GM06990 (cell line): Measurements from ENCODE around the gene CNOT4.

Source experiments
- DNase-seq: peaks from one replicate; pipeline ENCODE4 v3.0.0-alpha.2; 2011; ENCODE audit not compliant: insufficient read length; ENCODE audit errors: extremely low read depth
- H3K27me3 ChIP-seq: replicated peaks from 2 replicates; pipeline ENCODE4 v1.6.0; 2011; ENCODE audit warnings: low read length; ENCODE audit not compliant: control insufficient read depth, insufficient read depth
- H3K36me3 ChIP-seq: 2 replicates; pipeline ENCODE4 v1.5.1; 2011; ENCODE audit warnings: low read length; ENCODE audit not compliant: control insufficient read depth, insufficient read depth
- H3K4me3 ChIP-seq: replicated peaks from 2 replicates; pipeline ENCODE4 v1.5.1; 2011; ENCODE audit warnings: low read depth, mild to moderate bottlenecking, control low read depth, low read length
- CTCF ChIP-seq: IDR thresholded peaks from 2 replicates; pipeline ENCODE4 v1.5.1; 2011; ENCODE audit warnings: low read length, control low read depth, mild to moderate bottlenecking, inconsistent platforms; ENCODE audit not compliant: insufficient read depth, poor library complexity, severe bottlenecking

Gene CNOT4

DNA sequence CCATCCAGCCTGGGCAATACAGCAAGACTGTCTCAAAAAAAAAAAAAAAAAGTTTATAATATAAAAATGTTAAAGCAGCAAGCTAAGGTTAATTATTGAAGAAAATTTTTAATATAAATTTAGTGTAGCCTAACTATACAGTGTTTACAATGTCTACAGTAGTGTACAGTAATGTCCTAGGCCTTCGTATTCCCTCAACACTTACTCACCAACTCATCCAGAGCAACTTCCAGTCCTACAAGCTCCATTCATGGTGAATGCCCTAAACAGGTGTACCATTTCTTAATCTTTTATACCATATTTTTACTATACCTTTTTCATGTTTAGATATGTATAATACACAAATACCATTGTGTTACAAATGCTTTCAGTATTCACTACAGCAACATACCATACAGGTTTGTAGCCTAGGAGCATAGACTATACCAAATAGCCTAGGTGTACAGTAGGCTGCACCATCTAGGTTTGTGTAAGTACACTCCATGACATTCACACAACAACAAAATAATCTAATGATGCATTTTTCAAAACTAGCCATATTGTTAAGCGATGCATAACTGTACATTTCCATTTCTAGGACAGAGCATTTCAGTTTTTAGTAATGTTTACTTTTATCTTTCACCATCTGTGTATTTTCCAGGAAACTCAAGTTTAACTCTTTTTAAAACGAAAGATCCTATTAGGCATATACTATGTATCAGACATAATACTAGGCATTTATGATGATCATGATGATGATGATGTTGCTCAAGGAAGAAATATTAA, 43.3 kb downstream of the CNOT4 start:
- Histone ChIP-seq H3K36me3 (no peaks in the 10 kb centered on the region; the same call in none of the 2 replicates), H3K4me3 (no peak overlapping the region), H3K27me3 (no peaks in the 10 kb centered on the region)
- TF ChIP-seq CTCF = no peak
- DNase-seq = no peak

- Histone ChIP-seq H3K36me3 (no peaks in the 10 kb centered on the region), H3K27me3 (no peaks in the 10 kb centered on the region), H3K4me3 (no peak overlapping the region)
- no peak for DNase-seq
- TF ChIP-seq CTCF = no peak
Observed at GRCh38 chr7:135463908-135464307, 46.0 kb downstream of the CNOT4 start.

DNA sequence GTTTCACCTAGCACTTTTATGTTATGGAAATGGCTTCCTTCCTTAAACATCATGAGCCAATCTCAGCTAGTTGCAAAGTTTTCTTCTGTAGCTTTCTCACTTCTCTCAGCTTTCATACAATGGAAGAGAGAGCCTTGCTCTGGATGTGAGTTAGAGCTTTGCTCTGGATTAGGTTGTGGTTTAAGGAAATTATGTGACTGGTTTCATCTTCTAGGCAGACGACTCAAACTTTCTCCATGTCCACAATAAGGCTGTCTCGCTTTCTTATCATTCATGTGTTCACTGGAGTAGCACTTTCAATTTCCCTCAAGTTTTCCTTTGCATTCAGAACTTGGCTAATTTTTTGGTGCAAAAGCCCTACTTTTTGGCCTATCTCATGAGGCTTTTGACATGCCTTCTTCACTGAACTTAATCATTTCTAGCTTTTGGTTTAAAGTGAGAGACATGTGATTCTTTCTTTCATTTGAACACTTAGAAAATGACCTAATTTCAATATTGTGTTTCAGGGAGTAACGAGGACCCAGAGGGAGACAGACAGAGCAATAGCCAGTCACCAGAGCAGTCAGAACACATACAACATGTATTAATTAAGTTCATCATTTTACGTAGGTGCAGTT, 49.8 kb downstream of the CNOT4 start:
- TF ChIP-seq CTCF = no peak
- no peak for DNase-seq
- Histone ChIP-seq H3K36me3 (no peaks in the 10 kb centered on the region), H3K27me3 (no peaks in the 10 kb centered on the region), H3K4me3 (no peak overlapping the region)

GRCh38 chr7:135459076-135459475, 50.8 kb downstream of the CNOT4 start:
- H3K36me3 ChIP-seq = no peaks in the 10 kb centered on the region
- no peaks in the 10 kb centered on the region for H3K27me3 ChIP-seq
- TF ChIP-seq CTCF = no peak
- no peak for DNase-seq
- no peak overlapping the region for H3K4me3 ChIP-seq

- no peaks in the 10 kb centered on the region; the same call in 1 of the 2 replicates for H3K36me3 ChIP-seq
- no peak overlapping the region for H3K4me3 ChIP-seq
- peak; percentile 11 for DNase-seq
- no peak for TF ChIP-seq CTCF
- H3K27me3 ChIP-seq = no peaks in the 10 kb centered on the region
Observed at GRCh38 chr7:135454060-135454459, 55.8 kb downstream of the CNOT4 start.

DNA sequence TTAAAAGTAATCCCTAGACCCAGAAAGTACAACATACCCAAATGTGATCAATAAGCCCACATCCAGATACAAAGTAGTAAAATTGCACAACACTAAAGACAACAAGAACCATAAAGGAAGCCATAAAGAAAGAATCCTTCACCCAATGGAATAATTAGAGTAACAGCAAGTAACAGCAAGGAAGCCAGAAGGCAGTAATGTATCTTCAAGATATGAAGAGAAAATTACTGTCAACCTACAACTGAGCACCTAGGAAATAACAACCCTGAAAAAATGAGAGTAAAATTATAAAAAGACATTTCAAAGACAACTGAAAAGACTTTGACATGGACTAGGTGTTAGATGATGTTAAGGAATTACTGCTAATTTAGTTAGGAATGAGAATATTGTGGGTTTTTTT, 60.5 kb downstream of the CNOT4 start:
- Histone ChIP-seq H3K36me3 (no peaks in the 10 kb centered on the region; the same call in 1 of the 2 replicates), H3K4me3 (no peak overlapping the region), H3K27me3 (no peaks in the 10 kb centered on the region)
- TF ChIP-seq CTCF = no peak
- DNase-seq = no peak
